MCF 10A (cell line): ENCODE data around the gene RPL12. TPM values are rescaled to one million over a fixed set of nuclear protein-coding genes. Genes with fewer than 3 reads are reported as not detected.

Experiments
- BruUV-seq: library from RNA; stranded (reverse); fragments of 400-500 nt; replicated peaks from 2 replicates; lab custom pipeline; 2021; lab: Mats Ljungman, UMichigan
- CTCF ChIA-PET: fragments of 300-600 bp; sonication (Branson Sonifier 250); formaldehyde crosslinking; extraction: SDS; loops from one replicate; lab custom pipeline; 2021; ENCODE audit warnings: antibody characterized with exemption, inconsistent platforms; lab: Yijun Ruan, JAX
- POLR2A ChIA-PET: fragments of 300-600, 350-650 bp; sonication (Branson Sonifier 250); formaldehyde crosslinking; extraction: SDS; loops from one replicate; lab custom pipeline; 2020; ENCODE audit warnings: antibody characterized with exemption, inconsistent platforms; lab: Yijun Ruan, JAX
- DNase-seq: peaks from one replicate; pipeline ENCODE4 v3.0.0-alpha.2; 2018; ENCODE audit not compliant: unreplicated experiment
- H3K27ac Mint-ChIP-seq: one replicate; pipeline ENCODE4 v1.8.0; 2022; ENCODE audit warnings: mild to moderate bottlenecking, low read depth, mixed read lengths; ENCODE audit not compliant: unreplicated experiment
- H3K27me3 Mint-ChIP-seq: one replicate; pipeline ENCODE4 v1.8.0; 2022; ENCODE audit warnings: mixed read lengths; ENCODE audit not compliant: insufficient read depth, unreplicated experiment
- H3K36me3 Mint-ChIP-seq: one replicate; pipeline ENCODE4 v1.8.0; 2022; ENCODE audit warnings: mild to moderate bottlenecking, moderate library complexity, mixed read lengths; ENCODE audit not compliant: insufficient read depth, unreplicated experiment
- H3K4me1 Mint-ChIP-seq: one replicate; pipeline ENCODE4 v1.8.0; 2022; ENCODE audit warnings: mixed read lengths; ENCODE audit not compliant: insufficient read depth, unreplicated experiment
- H3K4me3 Mint-ChIP-seq: one replicate; pipeline ENCODE4 v1.8.0; 2022; ENCODE audit warnings: mild to moderate bottlenecking, moderate library complexity, mixed read lengths; ENCODE audit not compliant: unreplicated experiment
- H3K9me3 Mint-ChIP-seq: one replicate; pipeline ENCODE4 v1.8.0; 2022; ENCODE audit warnings: mixed read lengths; ENCODE audit not compliant: unreplicated experiment
- CTCF ChIP-seq: fragments of 200-600 bp; IDR thresholded peaks from one replicate; pipeline ENCODE4 v1.8.0; 2022; ENCODE audit warnings: antibody characterized with exemption, mild to moderate bottlenecking; ENCODE audit not compliant: unreplicated experiment
- intact Hi-C: fragments of 100-400 bp; cut with micrococcal nuclease; formaldehyde crosslinking; loops from 2 replicates; pipeline ENCODE4 v1.14.1; 2022
- total RNA-seq: library from RNA; stranded (reverse); gene quantifications from 2 replicates; pipeline ENCODE4 v1.2.3, GENCODE V29; 2022

Gene RPL12
- total RNA-seq, 1 experiment from 2014 or later: 3,086 TPM

- H3K4me1 Mint-ChIP-seq: peaks cover 44% of the 10 kb centered on the region
- no TSS peak for BruUV-seq
- no peaks in the 10 kb centered on the region for H3K9me3 Mint-ChIP-seq
- H3K27me3 Mint-ChIP-seq: no peaks in the 10 kb centered on the region
- peak overlapping the region; percentile 93 for H3K4me3 Mint-ChIP-seq
- intact Hi-C loops: no loop called here
- CTCF ChIA-PET: interaction anchor here (0.6 to 1.0 kb wide), 3 partner anchors 27 to 137 kb away, joined by 3 read pairs; no protein-coding TSS in a partner anchor
- no peak for TF ChIP-seq CTCF
- H3K27ac Mint-ChIP-seq: peak overlapping the region; percentile 97
- peaks cover 86% of the 10 kb centered on the region for H3K36me3 Mint-ChIP-seq
- POLR2A ChIA-PET: interaction anchor here (0.5 to 3.6 kb wide), 36 partner anchors 10 to 335 kb away, joined by 3 to 91 read pairs (median 5); partner anchors contain the start of genes CDK9, GARNL3, SLC2A8 and STXBP1
- DNase-seq: peak; percentile 17
Observed at GRCh38 chr9:127450243-127450760, 904 bp downstream of the RPL12 start.

GRCh38 chr9:127449332-127449966, 1.8 kb downstream of the RPL12 start:
- H3K4me1 Mint-ChIP-seq: peaks cover 47% of the 10 kb centered on the region
- H3K27ac Mint-ChIP-seq: peak overlapping the region; percentile 97
- CTCF ChIA-PET: interaction anchor here (0.7 kb wide), 1 partner anchor 236 kb away, joined by 4 read pairs; no protein-coding TSS in a partner anchor
- H3K4me3 Mint-ChIP-seq: peak overlapping the region; percentile 93
- peaks cover 86% of the 10 kb centered on the region for H3K36me3 Mint-ChIP-seq
- POLR2A ChIA-PET: interaction anchor here (0.5 to 3.6 kb wide), 22 partner anchors 9 to 401 kb away, joined by 3 to 91 read pairs (median 6); partner anchors contain the start of genes CDK9, SLC2A8, STXBP1 and ZNF79
- TF ChIP-seq CTCF: no peak
- DNase-seq: peak; percentile 18
- intact Hi-C loops: loop anchor here (5.0 to 10.0 kb wide), 2 partner anchors 87 to 235 kb away; no protein-coding TSS in a partner anchor
- BruUV-seq: no TSS peak
- no peaks in the 10 kb centered on the region for H3K27me3 Mint-ChIP-seq
- H3K9me3 Mint-ChIP-seq: no peaks in the 10 kb centered on the region

- BruUV-seq: no TSS peak
- peak overlapping the region; percentile 93 for H3K4me3 Mint-ChIP-seq
- intact Hi-C loops: loop anchor here (5.0 to 10.0 kb wide), 2 partner anchors 86 to 233 kb away; no protein-coding TSS in a partner anchor
- peak overlapping the region; percentile 97 for H3K27ac Mint-ChIP-seq
- TF ChIP-seq CTCF: no peak
- peaks cover 86% of the 10 kb centered on the region for H3K36me3 Mint-ChIP-seq
- H3K27me3 Mint-ChIP-seq: no peaks in the 10 kb centered on the region
- H3K4me1 Mint-ChIP-seq: peaks cover 55% of the 10 kb centered on the region
- DNase-seq: peak; percentile 25
- CTCF ChIA-PET: no interaction called here
- no peaks in the 10 kb centered on the region for H3K9me3 Mint-ChIP-seq
- POLR2A ChIA-PET: interaction anchor here (0.7 to 2.7 kb wide), 7 partner anchors 13 to 828 kb away, joined by 3 to 17 read pairs (median 3); partner anchors contain the start of genes GOLGA2, SLC2A8, SWI5 and ZNF79
Observed at GRCh38 chr9:127448112-127448805, 2.9 kb downstream of the RPL12 start.
